HG02938 (cell line): ENCODE results near the gene BMP7.
A peak's percentile ranks its signal among the peaks of the same experiment; 100 is the strongest.

ENCODE experiments used
- ATAC-seq: cut with Tn5 transposase; IDR thresholded peaks from one replicate; pipeline ENCODE4 v1.9.1; 2021; ENCODE audit warnings: mild to moderate bottlenecking, moderate library complexity; ENCODE audit not compliant: unreplicated experiment

The BMP7 gene

DNA sequence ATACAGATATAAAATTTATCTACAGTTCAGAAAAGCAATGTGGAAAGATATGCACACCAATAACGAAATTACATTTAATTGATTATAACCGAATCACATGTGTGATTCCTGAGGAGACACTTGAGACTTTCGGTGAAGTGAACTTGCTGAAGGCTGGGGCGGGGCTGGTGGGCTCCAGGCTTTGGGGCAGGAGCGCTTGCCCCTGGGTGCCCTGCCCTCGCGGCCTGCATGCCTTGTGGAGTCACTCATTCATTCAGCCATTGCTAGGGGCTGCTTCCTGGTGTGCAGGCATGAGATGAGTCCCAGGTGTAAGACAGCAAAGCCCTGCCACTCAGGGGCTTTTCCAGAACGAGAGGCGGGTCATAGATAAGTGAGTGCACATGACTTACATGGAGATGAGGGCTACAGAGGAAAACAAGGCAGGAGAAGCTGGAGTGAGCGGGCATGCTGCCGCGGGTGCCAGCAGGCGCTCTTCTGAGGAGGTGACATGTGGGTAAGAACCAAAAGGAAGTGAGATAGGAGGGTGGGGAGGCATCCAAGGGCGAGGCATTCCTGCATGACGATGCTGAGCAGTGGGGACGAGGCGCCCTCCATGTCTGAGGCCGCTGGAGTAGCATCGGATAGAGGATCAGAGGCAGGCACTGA is 88.7 kb downstream of the BMP7 start:
- no peak for ATAC-seq

DNA sequence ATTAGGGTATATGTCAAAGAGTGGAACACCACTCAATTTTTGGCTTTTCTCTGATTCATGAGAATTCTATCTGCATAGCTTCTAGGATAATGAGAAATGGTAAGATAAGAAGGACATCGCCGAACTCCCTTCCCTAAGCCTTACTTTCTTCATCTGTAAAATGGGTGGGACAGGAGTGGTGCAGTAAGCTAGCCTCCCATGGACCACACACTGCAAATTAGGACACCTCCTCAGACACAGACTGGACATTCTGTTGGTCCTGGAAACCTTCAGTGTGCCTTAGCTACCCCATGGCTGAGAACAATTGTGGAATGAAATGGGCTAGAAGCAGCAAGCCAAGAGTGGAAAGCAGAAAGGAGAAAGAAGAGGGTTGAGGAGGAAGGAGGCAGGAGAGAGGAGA is 89.6 kb downstream of the BMP7 start:
- no peak for ATAC-seq

DNA sequence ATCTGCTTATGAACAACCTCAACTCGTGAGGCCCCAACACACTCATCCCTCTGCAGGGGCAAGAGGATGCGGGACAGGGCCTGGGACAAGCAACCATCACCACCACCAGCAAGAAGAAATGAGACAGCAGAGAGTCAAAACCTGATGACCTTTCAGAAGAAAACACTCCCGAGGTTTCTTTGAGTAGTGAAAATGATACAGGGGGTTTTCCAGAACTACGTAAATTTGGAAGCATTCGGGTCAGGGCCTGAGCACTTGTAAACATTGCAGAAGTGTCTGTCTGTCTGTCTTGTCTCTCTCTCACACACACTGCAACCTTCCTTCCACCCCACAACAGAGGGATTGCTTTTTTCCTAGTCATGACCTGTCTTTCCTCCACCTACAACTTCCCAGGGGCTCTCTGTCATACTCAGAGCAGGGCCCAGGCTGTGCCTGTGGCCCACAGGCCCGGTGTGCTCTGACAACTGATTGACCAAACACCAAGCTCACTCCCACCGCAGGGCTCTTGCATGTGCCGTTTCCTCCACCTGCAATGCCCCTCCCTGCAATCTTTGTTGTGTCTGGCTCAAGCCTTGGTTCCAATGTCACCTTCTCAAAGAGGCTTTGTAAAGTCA is 90.9 kb downstream of the BMP7 start:
- peak; percentile 55 for ATAC-seq

DNA sequence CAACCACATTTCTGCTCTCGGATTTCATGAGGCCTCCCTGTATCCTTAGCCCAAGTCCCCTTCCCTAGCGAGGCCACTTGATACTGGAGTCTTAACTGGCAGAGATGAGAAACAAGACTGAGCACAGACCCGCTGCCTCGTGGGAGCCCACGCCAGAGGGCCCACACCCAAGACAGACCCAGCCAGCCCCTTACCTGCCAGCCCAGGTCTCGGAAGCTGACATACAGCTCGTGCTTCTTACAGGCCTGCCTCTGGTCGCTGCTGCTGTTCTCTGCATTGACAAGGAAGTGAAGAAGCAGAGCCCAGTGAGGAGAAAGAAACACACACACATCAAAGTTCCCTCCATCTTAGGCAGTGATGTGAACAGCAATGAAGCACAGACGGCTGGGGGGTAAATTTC is 91.7 kb downstream of the BMP7 start:
- ATAC-seq, result no peak

DNA sequence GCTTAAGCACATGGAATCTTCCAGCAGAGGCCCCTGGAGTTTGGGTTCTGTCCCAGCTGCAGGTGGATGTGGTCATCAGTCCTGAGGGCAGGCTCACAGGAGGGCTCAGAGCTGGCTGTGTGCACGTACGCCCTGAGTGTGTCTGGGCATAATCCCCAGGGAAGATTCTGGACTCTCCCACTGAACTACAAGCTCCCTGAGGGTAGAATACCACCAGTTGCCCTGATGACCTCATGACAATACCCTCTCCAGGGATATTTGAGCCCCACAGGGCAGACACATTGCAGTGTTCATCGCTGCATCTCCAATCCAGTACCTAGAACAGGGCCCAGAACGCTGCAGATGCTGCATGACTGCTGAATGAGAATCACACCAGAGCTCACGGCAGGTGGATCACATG is 92.5 kb downstream of the BMP7 start:
- no peak for ATAC-seq

DNA sequence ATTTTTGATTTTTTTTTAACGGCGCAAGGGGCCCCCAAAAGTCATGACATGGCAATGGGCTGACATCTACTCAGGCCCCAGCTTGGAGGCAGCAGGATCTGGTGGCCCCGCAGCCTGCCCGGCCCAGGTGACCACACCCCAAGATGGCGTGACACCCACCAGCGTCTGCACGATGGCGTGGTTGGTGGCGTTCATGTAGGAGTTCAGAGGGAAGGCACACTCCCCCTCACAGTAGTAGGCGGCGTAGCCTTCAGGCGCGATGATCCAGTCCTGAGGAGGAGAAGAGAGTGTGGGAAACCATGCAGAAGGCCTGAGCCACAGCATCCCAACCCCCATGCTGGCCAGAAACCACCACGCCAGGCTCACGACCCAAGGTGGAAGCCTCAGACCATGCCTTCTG is 93.4 kb downstream of the BMP7 start:
- ATAC-seq, result no peak

DNA sequence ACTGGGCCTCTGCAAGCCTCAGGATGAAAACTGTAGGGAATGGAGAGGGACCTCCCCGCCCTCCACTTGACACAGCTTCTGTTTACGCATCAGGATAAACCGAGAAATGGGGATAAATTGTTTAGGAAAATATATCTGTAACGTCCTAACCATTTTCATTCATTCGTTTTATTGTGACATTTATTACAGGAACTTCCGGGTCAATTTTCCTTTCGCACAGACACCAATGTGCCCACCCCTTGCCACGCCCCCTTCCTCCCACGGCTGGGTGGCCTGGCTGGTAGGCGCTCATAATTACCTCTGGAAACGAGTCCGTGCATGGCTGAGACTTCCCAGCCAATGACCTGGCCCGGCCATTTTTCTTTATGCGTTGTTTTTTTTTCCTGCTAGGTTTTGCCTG is 96.1 kb downstream of the BMP7 start:
- no peak for ATAC-seq

DNA sequence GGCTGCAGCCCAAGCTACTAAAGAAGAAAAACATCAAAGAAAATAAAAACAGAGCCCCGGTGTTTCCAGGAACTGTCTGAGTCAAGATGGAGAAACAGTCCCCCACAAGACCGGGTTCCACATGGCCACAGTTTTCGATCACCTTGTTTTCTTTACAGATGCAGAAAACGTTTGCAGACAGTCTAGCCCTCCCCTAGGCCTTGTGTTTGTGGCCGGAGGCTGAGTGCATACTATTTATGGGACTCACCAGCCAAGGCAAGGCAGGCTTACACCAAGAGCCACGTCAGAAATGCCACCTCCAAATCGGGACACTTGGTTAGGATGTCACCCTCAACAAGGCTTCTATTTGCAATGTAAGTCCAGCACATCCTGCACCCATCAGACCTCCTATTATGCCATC is 97.3 kb downstream of the BMP7 start:
- no peak for ATAC-seq

DNA sequence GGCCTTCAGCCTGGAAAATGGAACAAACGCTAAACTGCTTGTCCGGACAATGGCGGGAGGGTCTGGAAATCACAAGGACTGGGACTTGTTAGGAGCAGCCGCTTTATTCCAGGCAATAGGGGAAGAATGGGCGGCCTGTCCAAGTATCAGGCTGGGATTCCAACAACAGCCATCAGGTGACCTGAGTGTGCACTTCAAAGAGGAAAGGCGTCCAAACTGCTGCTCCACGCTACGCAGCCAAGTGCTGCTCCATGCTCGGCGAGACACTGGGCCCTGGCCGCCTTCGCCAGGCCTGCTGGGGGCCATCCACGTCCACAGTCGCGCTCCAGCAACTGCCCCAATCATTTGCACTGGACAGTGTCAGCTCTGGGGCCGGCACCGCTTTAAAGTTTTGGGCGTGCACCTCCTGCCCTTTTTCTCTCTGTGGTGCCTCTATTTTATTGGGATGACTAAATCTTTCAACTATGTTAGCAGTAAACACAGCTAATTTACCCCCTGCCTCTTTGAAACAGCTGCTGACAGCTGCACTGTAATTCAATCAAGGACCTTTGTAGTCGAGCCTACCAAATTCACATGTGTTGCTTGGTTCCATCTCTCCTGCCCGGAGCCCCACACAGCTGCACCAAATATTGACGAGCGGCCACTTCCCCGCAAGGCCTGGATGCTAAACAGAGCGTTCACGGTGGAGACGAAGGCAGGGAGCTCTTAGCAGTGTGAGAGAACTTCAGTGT is 98.3 kb downstream of the BMP7 start:
- no peak for ATAC-seq

DNA sequence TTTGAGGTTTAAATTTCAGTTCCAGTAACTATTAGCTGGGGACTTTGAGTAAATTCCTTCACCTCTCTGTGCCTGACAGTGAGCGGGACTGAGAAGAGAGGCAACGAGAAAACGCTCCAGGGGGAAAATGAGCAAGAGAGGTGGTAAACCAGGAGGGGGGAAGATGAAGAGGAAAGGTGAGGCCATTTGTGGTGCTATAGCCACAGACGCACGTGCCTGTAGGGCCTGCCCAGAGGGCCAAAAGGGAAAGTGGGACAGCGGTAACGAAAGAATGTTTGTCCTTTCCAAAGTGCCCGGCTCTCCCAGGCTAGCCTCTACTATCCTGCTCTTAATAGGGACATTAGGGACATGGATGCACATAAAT is 99.2 kb downstream of the BMP7 start:
- ATAC-seq, result no peak

DNA sequence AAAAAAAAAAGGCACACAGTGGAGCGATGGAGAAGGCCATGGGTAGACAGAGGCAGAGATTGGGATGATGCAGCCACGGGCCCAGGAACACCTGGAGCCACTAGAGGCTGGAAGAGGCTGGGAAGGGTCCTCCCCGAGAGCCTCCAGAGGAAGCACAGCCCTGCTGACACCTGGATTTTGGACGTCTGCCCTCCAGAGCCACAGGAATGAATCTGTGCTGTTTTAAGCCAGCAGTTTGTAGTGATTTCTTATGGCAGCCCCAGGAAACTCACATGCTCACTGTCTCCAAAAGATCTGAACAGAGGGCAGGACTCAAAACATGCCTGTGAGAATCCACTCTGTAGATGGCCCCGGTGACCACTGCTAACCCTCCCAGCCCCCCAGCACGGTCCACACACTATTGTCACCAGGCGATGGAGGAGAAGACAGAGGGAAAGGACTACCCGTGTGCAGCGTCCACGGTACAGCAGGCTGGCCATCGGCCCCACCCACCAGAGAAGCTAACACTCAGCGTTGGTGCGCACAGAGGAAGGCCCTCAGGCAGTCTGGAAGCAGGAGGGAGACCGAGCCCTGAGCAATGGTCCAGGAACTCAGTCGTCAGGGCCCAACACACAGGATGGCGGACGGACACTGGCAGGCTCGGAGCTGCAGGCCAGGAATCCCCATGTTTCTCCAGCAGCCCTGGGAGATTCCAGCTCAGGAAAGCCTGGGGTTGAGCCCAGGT is 99.7 kb downstream of the BMP7 start:
- ATAC-seq, result no peak

DNA sequence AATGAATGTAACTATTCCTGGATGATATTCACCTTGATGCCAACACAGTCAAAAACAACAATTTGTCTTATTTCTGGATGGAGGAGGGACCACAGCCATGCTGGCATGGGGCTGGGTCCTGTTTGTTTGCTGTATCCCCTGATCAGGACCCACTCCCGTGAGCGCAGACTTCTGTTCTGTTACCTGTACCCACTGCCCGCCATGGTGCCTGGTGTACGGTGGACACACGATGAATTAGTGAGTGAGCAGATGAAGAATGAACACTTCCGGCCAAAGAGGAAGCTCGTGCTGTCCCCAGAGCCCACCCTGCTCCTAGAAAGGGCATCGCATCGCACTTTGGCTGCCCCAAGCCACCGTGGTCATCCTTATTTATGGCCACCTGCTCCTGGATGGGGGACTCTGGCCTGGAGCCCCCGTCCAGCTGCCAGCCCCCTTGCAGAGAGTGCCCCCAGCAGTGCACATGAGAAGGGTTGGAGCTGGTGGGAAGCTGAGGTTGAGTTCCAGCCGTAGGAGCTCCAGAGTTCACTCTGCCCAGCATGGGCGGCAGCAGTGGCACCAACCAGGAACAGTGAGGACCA is 100.9 kb downstream of the BMP7 start:
- ATAC-seq, result no peak

DNA sequence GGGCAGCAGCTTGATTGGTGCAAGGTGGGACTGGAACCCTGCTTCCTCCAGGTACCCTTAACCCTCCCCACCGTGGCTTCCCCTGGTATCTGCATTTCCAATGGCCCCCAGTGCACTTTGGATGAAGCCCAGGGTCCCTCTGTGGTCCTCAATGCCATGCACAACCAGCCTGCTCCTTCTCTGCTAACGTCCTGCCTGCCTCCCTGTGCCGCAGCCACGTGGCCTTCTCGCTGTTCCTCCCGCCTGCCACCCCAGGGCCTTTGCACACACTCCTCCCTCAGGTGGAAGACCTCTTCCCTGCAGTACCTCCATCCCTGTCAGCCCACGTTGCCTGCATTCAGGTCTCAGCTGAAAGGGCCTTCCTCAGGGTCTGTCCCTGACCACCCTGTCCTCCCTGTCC is 101.6 kb downstream of the BMP7 start:
- ATAC-seq, result no peak

DNA sequence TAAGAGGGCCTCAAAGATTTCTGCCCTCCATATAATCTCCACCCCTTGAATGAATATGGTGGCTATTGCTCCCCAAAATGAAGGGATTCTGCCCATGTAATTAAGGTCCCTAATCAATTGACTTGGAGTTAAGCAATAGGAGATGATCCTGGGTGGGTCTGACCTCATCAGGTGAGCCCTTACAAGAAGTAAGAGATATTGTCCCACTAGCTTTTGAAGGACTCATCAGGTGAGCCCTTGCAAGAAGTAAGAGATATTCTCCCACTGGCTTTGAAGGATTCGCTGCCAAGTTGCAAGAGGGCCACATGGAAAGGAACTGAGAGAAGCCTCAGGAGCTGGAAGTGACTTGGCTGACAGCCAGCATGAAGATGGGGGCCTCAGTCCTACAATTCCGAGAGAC is 103.4 kb downstream of the BMP7 start:
- ATAC-seq, result no peak

DNA sequence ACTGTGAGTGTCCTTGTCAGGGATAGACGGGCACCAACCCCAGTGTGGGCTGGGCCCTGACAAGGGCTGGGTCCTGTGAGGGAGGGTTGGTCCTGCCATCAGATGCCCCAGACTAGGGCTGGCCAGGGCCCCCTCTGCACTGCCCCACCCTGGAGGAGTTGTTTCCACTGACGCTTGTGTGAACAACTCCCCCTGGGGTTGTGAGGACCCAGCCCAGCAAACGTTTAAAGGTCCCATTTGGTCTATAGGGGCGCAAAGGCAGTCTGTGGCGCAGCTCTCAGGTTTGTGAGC is 104.1 kb downstream of the BMP7 start:
- no peak for ATAC-seq

DNA sequence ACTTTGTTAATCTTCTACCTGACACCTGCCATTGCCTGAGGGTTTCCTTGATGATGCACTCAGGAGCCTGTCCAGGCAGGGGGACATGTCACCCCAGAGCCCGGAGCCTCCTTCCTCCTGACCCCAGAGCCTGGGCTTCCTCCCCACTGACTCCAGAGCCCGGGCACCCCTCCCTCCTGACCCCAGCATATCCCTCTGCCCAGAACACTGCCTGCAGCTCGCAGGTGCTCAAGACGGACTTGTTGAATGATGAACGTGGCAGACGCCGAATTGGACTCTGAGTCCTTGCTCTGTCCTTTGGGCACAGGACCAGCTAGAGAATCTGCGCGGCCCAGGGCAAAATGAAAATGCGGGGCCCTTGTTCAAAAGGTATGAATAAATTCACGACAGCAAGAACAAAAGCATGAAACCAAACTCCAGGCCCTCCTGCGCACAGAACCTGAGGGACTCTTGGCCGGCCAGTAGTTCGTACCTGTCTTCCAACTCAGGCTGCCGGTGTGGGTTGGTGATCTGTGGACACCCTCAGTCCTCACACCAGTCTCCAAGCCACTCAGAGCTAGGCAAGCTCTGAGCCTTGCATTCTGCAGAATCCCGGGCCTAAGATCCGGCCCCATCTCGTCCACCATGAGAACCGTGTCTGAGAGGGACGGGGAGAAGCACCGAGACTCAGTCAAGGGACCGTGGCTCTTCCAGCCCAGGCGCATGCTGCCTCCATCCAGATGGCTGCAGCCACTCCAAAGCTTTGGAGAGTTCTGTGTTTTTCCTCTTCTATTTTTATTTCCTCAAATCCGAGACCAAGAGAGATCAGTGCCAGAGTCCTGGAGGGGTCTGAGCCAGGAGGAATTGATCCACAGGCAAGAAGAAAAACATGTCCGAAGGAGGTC is 104.7 kb downstream of the BMP7 start:
- ATAC-seq, result no peak

DNA sequence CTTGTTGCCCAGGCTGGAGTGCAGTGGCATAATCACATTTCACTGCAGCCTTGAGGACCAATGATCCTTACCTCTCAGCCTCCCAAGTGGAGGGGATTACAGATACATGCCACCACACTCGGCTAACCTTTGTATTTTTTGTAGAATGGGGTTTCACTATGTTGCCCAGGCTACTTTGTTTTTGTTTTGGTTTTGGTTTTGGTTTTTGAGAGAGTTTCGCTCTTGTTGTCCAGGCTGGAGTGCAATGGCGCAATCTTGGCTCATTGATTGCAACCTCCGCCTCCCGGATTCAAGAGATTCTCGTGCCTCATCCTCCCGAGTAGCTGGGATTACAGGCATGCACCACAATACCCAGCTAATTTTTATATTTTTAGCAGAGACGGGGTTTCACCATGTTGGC is 105.5 kb downstream of the BMP7 start:
- ATAC-seq, result no peak

DNA sequence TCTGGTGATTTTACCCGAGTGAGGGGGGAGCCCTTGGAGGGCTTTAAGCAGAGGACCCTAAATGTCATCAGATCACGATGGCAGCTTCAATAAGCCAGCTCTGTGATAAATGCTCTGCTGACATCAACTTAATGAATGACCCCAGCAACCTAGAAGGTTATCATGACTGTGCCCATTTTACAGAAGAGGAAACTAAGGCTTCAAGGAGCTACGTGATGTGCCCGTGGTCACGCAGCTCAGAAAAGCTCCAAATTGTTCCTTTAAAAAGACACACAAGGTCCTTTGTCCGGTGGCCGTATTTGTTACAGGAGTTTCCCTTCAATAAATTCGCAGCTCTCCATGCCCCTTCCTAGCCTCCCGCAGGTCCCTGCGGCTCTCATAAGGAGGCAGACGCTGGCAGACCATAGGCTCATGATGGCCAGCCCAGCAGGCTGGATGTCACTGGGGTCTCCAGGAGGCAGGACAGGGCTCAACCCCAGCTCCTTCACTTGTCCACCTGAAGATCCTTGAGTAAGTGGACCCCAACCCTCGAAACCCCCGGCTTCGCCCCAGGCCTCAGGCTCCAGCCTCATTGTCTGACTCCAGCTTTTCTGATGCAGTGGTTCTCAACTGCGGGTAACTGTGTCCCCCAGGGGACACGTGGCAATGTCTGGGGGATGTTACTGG is 106.4 kb downstream of the BMP7 start:
- ATAC-seq, result no peak

DNA sequence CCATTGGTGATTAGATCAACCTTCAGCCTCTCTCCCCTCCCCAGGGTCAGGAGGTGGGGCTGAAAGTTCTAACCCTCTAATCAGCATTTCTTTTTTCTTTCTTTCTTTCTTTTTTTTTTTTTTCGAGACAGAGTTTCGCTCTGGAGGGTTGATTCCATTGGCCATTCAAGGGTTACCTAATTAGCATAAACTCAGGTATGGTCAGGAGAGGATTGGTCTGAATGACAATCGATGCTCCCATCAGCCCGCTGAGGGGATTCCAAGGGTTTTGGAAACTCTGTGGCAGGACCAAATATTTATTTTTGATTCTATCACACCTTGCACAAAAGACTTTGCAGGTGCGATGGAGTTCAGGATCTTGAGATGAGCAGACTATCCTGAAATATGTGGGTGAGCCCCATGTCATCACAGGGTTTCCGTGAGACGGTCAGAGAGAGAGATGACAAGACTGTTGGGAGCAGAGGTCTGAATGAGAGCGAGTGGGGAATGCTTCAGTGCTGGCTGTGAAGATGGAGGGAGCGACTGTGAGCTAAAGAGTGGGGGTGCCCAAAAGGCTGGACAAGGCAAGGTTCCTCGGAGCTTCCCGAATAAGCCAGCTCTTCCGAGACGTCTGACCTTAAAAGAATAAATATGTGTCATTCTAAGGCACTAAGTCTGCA is 107.1 kb downstream of the BMP7 start:
- ATAC-seq, result no peak

DNA sequence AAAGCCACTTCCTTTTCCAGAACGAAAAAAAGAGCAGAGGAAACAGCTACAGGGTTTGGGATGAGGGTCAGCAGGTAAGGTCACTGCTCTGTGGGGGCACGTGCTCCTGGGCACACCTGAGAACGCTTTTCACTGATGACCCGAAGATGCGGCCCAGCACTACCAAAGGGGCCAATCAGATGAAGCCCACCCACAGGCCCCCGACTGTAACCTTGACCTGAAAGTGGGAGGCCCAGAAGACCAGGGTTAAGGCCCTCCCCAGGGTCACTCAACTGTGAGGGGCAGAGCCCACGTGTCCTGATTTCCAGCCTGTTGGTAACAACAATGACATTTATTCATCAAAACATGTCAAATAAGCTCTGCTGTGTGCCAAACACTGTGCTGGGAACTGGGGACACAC is 108.0 kb downstream of the BMP7 start:
- no peak for ATAC-seq
